ENCODE results near the gene PPARA.

Gene PPARA

GRCh38 chr22:46288846-46289243 lies 138.5 kb downstream of the PPARA start:
- in situ Hi-C loops (cut with MboI; ENCODE audit: low sequenced_read_pairs), result no loop called here

- in situ Hi-C loops (cut with MboI; ENCODE audit: low sequenced_read_pairs), result no loop called here
These were observed 139.0 kb downstream of the PPARA start for GRCh38 chr22:46289244-46289891.

GRCh38 chr22:46290121-46290842 lies 140.0 kb downstream of the PPARA start:
- in situ Hi-C loops (cut with MboI; ENCODE audit: low sequenced_read_pairs), result no loop called here

GRCh38 chr22:46290843-46291785 lies 140.8 kb downstream of the PPARA start:
- in situ Hi-C loops (cut with MboI; ENCODE audit: low sequenced_read_pairs), result no loop called here

- in situ Hi-C loops (cut with MboI; ENCODE audit: low sequenced_read_pairs), result no loop called here
These were observed 141.8 kb downstream of the PPARA start for GRCh38 chr22:46292173-46292572.

GRCh38 chr22:46292732-46293131 lies 142.4 kb downstream of the PPARA start:
- in situ Hi-C loops (cut with MboI; ENCODE audit: low sequenced_read_pairs), result no loop called here

Measured in HL-60/S4 treated with phorbol 12-myristate 13-acetate at 8.2 ng/mL for 4 days and 3 days (cell line).